ENCODE data around the gene PGP. TPM values are rescaled to one million over a fixed set of nuclear protein-coding genes. Genes with fewer than 3 reads are reported as not detected.

PGP gene
- total and polyA plus RNA-seq, 4 donors = 3.4 to 9.9 (median 6.3) TPM

GRCh38 chr16:2236337-2237101 is 21.9 kb upstream of the PGP start, which contains the start of gene DNASE1L2:
Gene DNASE1L2, plus strand, starts transcription at chr16:2236444. Its CDS starts 373 bp downstream, at chr16:2236817.
- WGBS = 10% methylated on average over 64 of the region's 64 CpGs

More at GRCh38 chr16:2236337-2237101, 21.9 kb upstream of the PGP start, which contains the start of gene DNASE1L2:
- no peaks in the 10 kb centered on the region for H3K9me3 ChIP-seq (ENCODE audit: control insufficient read depth in 4 of 4, low read length in 3 of 4)
- TF ChIP-seq FOXA2 (IDR thresholded peaks at IDR 0.05) (no peak), TAF1 (conservative IDR thresholded peaks at IDR 0.05) (no peak), YY1 (IDR thresholded peaks at IDR 0.05) (no peak), ZBTB33 (IDR thresholded peaks at IDR 0.05) (no peak), REST (IDR thresholded peaks at IDR 0.05) (no peak), JUND (IDR thresholded peaks at IDR 0.05) (no peak), RAD21 (IDR thresholded peaks at IDR 0.05) (no peak), GABPA (IDR thresholded peaks at IDR 0.05 in 1 of 2, conservative IDR thresholded peaks at IDR 0.05 in 1 of 2) (no peak), FOXA1 (IDR thresholded peaks at IDR 0.05) (no peak), HNF4A (conservative IDR thresholded peaks at IDR 0.05) (no peak), CTCF (IDR thresholded peaks at IDR 0.05; ENCODE audit: low read depth, low read length, missing input control) (no peak), HNF4G (IDR thresholded peaks at IDR 0.05) (no peak), NR2F2 (IDR thresholded peaks at IDR 0.05) (no peak), MAX (IDR thresholded peaks at IDR 0.05) (no peak), ATF3 (IDR thresholded peaks at IDR 0.05) (no peak), SP1 (IDR thresholded peaks at IDR 0.05) (no peak), RXRA (IDR thresholded peaks at IDR 0.05) (no peak)
- no peaks in the 10 kb centered on the region for H3K27me3 ChIP-seq (ENCODE audit: control insufficient read depth in 4 of 4, insufficient read depth in 4 of 4, low read length in 3 of 4)
- no peak within 1 kb of the TSS for H3K4me3 ChIP-seq (ENCODE audit: low read depth in 1 of 3, low read length in 3 of 3)
- H3K36me3 ChIP-seq (ENCODE audit: control insufficient read depth in 4 of 4, insufficient read depth in 3 of 4, low read depth in 1 of 4, low read length in 3 of 4) = peaks cover 0 to 41% (median 19%) of the 10 kb centered on the region in 4 donors
- H3K27ac ChIP-seq (ENCODE audit: low read depth in 1 of 2, low read length in 2 of 2) = no peak within 1 kb of the TSS
- no peak for DNase-seq (ENCODE audit: low spot score)
- no peak within 1 kb of the TSS for H3K9ac ChIP-seq (ENCODE audit: low read depth in 1 of 2, low read length in 2 of 2)
- peaks cover 0 to 14% (median 11%) of the 10 kb centered on the region in 4 donors for H3K4me1 ChIP-seq (ENCODE audit: control insufficient read depth in 4 of 4, insufficient read depth in 4 of 4, low read length in 3 of 4)
